Measurements from ENCODE around the gene TUBG2.

TUBG2 gene

DNA sequence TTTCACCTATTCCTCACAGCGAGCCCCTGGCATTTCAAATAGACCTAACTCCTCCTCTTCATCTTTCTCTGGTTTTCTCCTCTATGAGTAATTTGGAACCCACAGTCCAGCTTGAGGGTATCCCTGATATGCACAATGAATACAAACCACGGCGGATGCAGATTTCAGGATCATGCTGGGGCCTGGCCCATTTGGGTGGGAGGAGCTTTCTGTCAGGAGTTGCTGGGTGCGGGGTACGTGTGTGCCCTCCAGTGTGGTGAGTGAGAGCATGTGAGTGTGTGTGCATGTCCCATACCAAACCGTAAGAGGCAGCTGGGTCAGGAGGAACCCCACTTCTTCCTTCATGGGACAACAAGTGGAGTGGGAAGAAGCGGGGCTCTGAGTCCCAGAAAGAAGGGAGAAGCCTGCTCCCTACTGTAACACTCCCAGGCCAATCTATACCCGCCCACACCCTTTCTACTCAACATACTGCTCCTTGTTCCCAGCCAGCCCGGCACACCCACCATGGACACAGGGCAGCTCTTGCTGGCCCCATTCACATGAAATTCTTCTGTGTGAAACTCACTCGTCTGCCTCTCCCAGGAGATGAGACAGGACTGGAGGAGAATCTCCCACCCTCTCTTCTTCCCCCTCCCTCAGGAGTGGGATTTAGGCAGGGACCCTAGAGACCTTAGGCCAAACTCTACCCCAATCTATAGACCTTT, 41.7 kb downstream of the TUBG2 start:
- no peak for DNase-seq

DNA sequence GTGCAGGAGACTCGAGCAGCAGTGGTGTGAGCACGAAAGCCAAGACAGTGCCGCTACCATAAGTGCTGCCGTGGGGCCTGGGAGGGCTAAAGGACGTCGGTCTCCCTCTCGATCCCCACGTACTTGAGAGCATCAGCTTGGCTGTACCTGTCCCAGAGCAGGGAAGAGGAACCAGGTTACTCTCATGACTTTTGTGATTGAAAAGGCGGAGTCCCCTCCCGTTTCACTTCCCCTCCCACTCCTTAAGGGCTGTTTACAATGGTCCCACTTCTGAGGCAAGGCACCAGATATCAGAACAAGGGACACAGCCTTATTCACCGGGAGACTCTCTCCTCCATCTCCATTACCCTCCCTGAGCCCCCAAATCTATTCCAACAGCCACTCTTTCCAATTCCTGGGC, 43.4 kb downstream of the TUBG2 start:
- DNase-seq = no peak

DNA sequence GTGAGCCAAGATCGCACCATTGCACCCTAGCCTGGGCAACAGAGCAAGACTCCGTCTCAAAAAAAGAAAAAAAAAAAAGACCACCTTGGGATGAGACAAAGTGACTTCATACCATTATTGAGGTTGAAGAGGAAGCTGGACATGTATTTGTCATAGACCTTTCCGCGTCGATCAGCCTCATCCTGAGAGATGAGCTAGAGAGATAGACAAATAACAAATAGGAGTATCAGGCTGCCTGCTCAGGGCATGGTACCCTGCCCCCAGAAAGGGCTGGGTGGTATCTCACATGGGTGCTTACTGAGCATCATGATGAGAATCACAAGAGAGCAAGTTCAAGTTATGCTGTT, 45.4 kb downstream of the TUBG2 start:
- no peak for DNase-seq

- no peak for DNase-seq
These were observed 45.9 kb downstream of the TUBG2 start for GRCh38 chr17:42704837-42705494.

DNA sequence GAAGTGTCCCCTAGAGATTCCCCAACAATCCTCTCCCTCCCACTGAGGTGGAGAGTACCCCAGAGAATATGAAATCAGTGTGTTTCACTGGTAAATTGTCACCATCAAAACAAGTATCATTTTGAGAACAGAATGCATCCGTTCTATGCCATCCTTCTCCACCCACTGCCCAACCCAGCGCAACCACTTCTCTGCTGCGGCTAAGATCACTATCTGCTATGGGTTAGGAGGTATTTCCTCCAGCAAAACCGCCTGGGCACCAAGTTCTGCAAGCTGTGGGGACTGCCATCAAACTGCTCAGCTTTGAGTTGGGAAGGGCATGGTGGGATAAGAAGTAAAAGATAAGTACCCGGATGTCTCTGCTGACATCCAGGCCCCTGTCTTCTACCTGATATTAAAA, 47.6 kb downstream of the TUBG2 start:
- DNase-seq = no peak

DNA sequence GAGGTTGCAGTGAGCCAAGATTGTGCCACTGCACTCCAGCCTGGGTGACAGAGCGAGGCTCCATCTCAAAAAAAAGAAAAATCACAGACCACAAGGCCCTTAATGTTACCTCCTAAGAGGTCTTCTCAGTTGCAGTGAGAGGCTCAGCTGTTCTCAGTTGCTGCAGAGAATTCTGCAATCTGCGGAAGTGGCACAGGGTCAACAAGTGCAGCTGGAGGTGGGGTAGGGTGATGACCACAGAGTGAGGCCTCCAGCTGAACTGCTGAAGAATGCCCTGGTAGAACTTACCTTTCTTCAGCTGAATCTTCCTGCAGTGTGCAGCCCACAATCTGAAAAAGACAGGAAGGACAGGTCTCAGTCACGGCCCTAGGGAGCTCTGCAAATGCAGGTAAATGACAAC, 49.5 kb downstream of the TUBG2 start:
- no peak for DNase-seq

GRCh38 chr17:42709561-42709960, 50.5 kb downstream of the TUBG2 start:
- no peak for DNase-seq

Data from NCI-H345 (cell line).